Measurements from ENCODE around the gene TTC7B.
"Not testable (repeated sequence)": the region's sequence is repeated elsewhere in the genome, so short reads cannot be mapped to it uniquely, and the experiment has no call there.

The TTC7B gene

GRCh38 chr14:90815822-90816662 lies at the start of gene TTC7B:
TSS of gene TTC7B (minus strand) at chr14:90816430. CDS start at chr14:90816295, 135 bp downstream.
- DNase-seq = peak in 1 of 2 experiments; percentile 51

- no peak for DNase-seq
Measured at GRCh38 chr14:90864741-90865140, 48.5 kb upstream of the TTC7B start.

- no peak for DNase-seq
Measured at GRCh38 chr14:90858511-90858910, 42.3 kb upstream of the TTC7B start.

GRCh38 chr14:90857866-90858265 lies 41.6 kb upstream of the TTC7B start:
- DNase-seq = no peak

GRCh38 chr14:90856115-90856514 lies 39.9 kb upstream of the TTC7B start:
- DNase-seq = not testable (repeated sequence)

GRCh38 chr14:90853116-90853515 lies 36.9 kb upstream of the TTC7B start:
- no peak for DNase-seq

- DNase-seq = no peak
Measured at GRCh38 chr14:90851327-90852036, 35.3 kb upstream of the TTC7B start.

GRCh38 chr14:90850487-90850886 lies 34.3 kb upstream of the TTC7B start:
- no peak for DNase-seq

- no peak for DNase-seq
Measured at GRCh38 chr14:90849787-90850444, 33.7 kb upstream of the TTC7B start.

- DNase-seq = no peak
Measured at GRCh38 chr14:90848944-90849731, 32.9 kb upstream of the TTC7B start.

GRCh38 chr14:90846511-90846910 lies 30.3 kb upstream of the TTC7B start:
- DNase-seq = no peak

- no peak for DNase-seq
Measured at GRCh38 chr14:90844321-90844720, 28.1 kb upstream of the TTC7B start.

- no peak for DNase-seq
Measured at GRCh38 chr14:90842726-90843125, 26.5 kb upstream of the TTC7B start.

- not testable (repeated sequence) for DNase-seq
Measured at GRCh38 chr14:90840667-90841066, 24.4 kb upstream of the TTC7B start.

- DNase-seq = no peak
Measured at GRCh38 chr14:90839889-90840266, 23.6 kb upstream of the TTC7B start.

GRCh38 chr14:90839024-90839888 lies 23.0 kb upstream of the TTC7B start:
- no peak for DNase-seq

GRCh38 chr14:90838531-90838930 lies 22.3 kb upstream of the TTC7B start:
- DNase-seq = not testable (repeated sequence)

- no peak for DNase-seq
Measured at GRCh38 chr14:90837355-90837754, 21.1 kb upstream of the TTC7B start.

GRCh38 chr14:90836692-90837063 lies 20.4 kb upstream of the TTC7B start:
- no peak for DNase-seq

- DNase-seq = no peak
Measured at GRCh38 chr14:90831821-90832220, 15.6 kb upstream of the TTC7B start.

GRCh38 chr14:90830931-90831701 lies 14.9 kb upstream of the TTC7B start:
- no peak for DNase-seq
